Parathyroid adenoma (tissue), 2 donors: ENCODE measurements around the gene ARID3C.
A peak's percentile ranks its signal among the peaks of the same experiment; 100 is the strongest.

ENCODE experiments used
- H2AFZ ChIP-seq: fragments of 300-600 bp; sonication (generic); one replicate; pipeline ENCODE4 v1.7.0; 2017; ENCODE audit warnings: antibody characterized with exemption, mild to moderate bottlenecking
- H3K27ac ChIP-seq: fragments of 300-600 bp; sonication (generic); one replicate; pipeline ENCODE4 v1.7.0; 2017
- H3K27me3 ChIP-seq: fragments of 300-600 bp; sonication (generic); one replicate; pipeline ENCODE4 v1.7.0; 2017; ENCODE audit warnings: low read length; ENCODE audit not compliant: control insufficient read depth, insufficient read depth
- H3K36me3 ChIP-seq: fragments of 300-600 bp; sonication (generic); one replicate; pipeline ENCODE4 v1.7.0; 2017; ENCODE audit warnings: low read length; ENCODE audit not compliant: control insufficient read depth, insufficient read depth
- H3K4me1 ChIP-seq: fragments of 300-600 bp; sonication (generic); one replicate; pipeline ENCODE4 v1.7.0; 2017; ENCODE audit warnings: control low read depth
- H3K4me2 ChIP-seq: fragments of 300-600 bp; sonication (generic); one replicate; pipeline ENCODE4 v1.7.0; 2017; ENCODE audit warnings: low read length
- H3K4me3 ChIP-seq: fragments of 300-600 bp; sonication (generic); one replicate; pipeline ENCODE4 v1.7.0; 2017; ENCODE audit warnings: low read depth, low read length
- H3K79me2 ChIP-seq: fragments of 300-600 bp; sonication (generic); one replicate; pipeline ENCODE4 v1.7.0; 2017; ENCODE audit warnings: control low read depth
- H3K9ac ChIP-seq: fragments of 300-600 bp; sonication (generic); one replicate; pipeline ENCODE4 v1.7.0; 2017; ENCODE audit warnings: mild to moderate bottlenecking
- H3K9me3 ChIP-seq: fragments of 300-600 bp; sonication (generic); one replicate; pipeline ENCODE4 v1.7.0; 2017; ENCODE audit warnings: low read length; ENCODE audit not compliant: control insufficient read depth
- TF ChIP-seq, protein P1 (sequence below): fragments of 300-600 bp; sonication (generic); IDR thresholded peaks from one replicate; pipeline ENCODE4 v1.7.0; 2017; ENCODE audit warnings: antibody characterized with exemption, mild to moderate bottlenecking
- donor health status: primary hyperparathyroidism.

ARID3C gene

DNA sequence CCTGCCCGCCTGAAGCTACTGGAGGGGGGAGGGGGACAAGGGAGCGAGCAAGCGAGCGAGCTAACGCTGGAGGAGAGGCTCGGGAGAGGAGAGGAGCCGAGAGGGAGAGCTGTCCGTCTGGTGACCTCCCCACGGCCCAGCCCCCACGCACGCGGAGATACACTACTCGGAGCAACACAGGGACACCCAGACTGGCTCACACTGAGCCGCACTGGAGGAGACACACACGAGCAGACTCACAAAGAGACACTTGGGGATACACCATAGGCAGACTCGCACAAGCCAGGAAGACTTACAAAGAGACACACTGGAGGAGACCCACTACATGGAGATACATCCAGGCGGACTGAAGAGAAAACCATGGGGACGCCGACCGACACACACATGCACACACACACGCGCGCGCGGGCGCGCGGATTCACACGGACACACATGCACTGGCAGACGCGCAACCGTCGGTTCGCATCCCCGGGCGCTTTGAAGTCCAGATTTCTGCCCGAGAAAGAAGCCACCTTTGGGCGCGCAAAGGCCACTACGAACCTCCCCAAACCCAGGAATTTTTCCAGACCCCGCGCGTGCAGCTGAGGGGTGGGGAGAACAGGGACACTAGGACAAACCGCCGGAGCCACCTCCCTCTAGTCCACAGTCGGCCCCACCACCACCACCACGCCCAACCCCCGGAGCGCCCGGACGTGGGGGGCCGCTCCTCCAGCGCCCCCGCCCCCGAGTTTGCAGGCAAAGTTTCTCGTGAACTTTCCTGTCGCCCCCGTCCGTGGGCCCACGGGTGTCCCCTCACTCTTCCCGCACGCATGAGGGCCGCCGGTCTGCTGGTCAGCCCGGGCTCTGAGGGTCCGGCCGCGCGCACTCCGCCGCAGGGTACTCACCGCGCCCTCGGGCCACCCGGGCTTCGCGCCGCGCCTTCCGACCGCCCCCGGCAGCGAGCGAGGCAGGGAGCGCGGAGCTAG is 39.9 kb downstream of the ARID3C start:
- Histone ChIP-seq H2AFZ (no peak overlapping the region), H3K36me3 (no peaks in the 10 kb centered on the region), H3K27ac (no peak overlapping the region), H3K27me3 (peaks cover 5% of the 10 kb centered on the region), H3K4me3 (no peak overlapping the region), H3K9ac (no peak overlapping the region), H3K9me3 (no peaks in the 10 kb centered on the region), H3K79me2 (no peaks in the 10 kb centered on the region), H3K4me1 (no peaks in the 10 kb centered on the region), H3K4me2 (peak overlapping the region; percentile 2)
- TF ChIP-seq, protein P1, sequence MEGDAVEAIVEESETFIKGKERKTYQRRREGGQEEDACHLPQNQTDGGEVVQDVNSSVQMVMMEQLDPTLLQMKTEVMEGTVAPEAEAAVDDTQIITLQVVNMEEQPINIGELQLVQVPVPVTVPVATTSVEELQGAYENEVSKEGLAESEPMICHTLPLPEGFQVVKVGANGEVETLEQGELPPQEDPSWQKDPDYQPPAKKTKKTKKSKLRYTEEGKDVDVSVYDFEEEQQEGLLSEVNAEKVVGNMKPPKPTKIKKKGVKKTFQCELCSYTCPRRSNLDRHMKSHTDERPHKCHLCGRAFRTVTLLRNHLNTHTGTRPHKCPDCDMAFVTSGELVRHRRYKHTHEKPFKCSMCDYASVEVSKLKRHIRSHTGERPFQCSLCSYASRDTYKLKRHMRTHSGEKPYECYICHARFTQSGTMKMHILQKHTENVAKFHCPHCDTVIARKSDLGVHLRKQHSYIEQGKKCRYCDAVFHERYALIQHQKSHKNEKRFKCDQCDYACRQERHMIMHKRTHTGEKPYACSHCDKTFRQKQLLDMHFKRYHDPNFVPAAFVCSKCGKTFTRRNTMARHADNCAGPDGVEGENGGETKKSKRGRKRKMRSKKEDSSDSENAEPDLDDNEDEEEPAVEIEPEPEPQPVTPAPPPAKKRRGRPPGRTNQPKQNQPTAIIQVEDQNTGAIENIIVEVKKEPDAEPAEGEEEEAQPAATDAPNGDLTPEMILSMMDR, result no peak

DNA sequence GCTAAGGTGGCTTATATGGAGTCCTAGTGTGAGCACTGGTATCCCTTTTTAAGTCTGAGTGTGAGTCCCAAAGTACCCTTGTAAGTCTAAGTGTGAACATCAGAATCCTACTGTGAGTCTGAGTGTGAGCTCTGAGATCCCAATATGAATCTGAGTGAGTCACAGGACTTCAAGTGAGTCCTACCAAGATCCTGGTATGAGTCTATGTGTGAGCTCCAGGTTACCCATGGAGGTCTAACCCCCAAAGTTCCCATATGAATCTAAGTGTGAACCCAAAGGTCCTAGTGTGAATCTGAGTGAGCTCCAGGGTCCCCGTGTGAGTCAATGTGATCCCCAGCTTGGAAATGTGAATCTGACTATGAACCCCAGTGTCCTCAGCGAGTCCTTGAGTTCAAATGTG is 41.6 kb downstream of the ARID3C start:
- Histone ChIP-seq H3K9ac (no peak overlapping the region), H3K4me3 (no peak overlapping the region), H3K4me1 (no peaks in the 10 kb centered on the region), H3K27ac (no peak overlapping the region), H3K9me3 (no peaks in the 10 kb centered on the region), H3K36me3 (no peaks in the 10 kb centered on the region), H2AFZ (no peak overlapping the region), H3K79me2 (no peaks in the 10 kb centered on the region), H3K27me3 (peaks cover 5% of the 10 kb centered on the region), H3K4me2 (no peak overlapping the region)
- TF ChIP-seq, protein P1, result no peak

DNA sequence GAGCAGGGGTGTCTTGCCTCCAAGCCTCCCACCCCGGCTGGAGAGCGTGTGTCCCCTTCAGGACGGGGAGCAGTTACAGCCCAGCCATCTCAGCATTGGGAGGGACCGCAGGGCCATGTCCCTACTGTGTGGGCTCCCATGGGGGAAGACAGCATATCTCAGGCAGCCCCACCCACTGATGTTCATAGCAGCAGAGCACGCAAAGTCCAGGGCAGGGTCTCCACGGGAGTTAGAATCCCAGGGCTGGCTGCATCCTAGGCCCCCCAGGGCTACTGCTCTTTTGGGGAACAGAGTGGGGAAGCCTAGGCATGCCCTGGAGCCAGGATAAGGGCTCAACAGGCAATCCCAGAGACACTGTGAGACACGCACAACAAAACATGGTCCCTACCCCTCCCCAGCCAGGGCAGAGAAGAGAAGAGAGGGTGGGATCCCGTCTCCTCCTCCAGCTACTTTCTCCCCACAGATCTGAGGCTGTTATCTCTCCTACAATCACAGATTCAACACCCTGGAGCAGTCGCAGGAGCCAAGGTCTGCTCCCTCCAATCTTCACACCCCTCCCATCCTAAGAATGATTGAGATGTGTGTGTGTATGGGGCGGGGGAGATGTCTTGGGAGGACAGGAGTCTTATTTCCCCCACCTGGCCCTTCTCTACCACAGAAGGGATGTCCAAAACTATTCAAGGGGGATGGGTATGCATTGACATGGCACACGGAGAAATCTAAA is 42.8 kb downstream of the ARID3C start:
- H3K27me3 ChIP-seq, result peaks cover 5% of the 10 kb centered on the region
- TF ChIP-seq, protein P1, result no peak
- no peak overlapping the region for H2AFZ ChIP-seq
- H3K4me3 ChIP-seq, result no peak overlapping the region
- no peaks in the 10 kb centered on the region for H3K9me3 ChIP-seq
- no peak overlapping the region for H3K4me2 ChIP-seq
- H3K79me2 ChIP-seq, result no peaks in the 10 kb centered on the region
- no peaks in the 10 kb centered on the region for H3K36me3 ChIP-seq
- H3K27ac ChIP-seq, result no peak overlapping the region
- no peak overlapping the region for H3K9ac ChIP-seq
- H3K4me1 ChIP-seq, result no peaks in the 10 kb centered on the region

DNA sequence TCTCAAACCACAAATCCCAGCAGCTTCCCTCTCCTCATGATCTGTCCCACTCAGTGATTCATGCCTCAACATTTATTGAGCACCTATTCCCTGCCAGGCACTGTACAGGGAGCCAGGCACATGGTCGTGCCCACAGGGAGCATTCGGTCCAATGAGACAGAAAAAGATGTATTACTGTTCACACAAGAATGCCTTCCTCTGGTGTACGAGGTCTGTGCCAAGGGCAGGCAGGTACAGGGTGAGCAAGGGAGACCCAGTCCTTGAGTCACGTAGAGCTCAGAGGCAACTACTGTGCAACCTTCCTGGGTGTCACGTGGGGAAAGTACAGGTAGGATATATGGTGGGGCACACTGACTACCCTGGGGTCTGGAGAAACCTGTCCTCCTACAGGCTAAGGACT is 43.9 kb downstream of the ARID3C start:
- H3K4me1 ChIP-seq, result no peaks in the 10 kb centered on the region
- H3K79me2 ChIP-seq, result no peaks in the 10 kb centered on the region
- no peaks in the 10 kb centered on the region for H3K36me3 ChIP-seq
- no peaks in the 10 kb centered on the region for H3K9me3 ChIP-seq
- TF ChIP-seq, protein P1, result no peak
- no peak overlapping the region for H3K9ac ChIP-seq
- H2AFZ ChIP-seq, result no peak overlapping the region
- H3K27ac ChIP-seq, result no peak overlapping the region
- H3K4me3 ChIP-seq, result no peak overlapping the region
- H3K4me2 ChIP-seq, result no peak overlapping the region
- H3K27me3 ChIP-seq, result peaks cover 5% of the 10 kb centered on the region
